BJ (cell line): ENCODE data around the gene USP38. TPM values are rescaled to one million over a fixed set of nuclear protein-coding genes. Genes with fewer than 3 reads are reported as not detected.
A peak's percentile ranks its signal among the peaks of the same experiment; 100 is the strongest.

Experiments used
- CTCF ChIA-PET: fragments of 350-600 bp; formaldehyde crosslinking; extraction: SDS; loops from one replicate; lab custom pipeline; 2021; ENCODE audit warnings: antibody characterized with exemption, inconsistent platforms; lab: Yijun Ruan, JAX
- POLR2A ChIA-PET: fragments of 300-600 bp; sonication (Branson Sonifier 250); formaldehyde crosslinking; extraction: SDS; loops from one replicate; lab custom pipeline; 2021; ENCODE audit warnings: antibody characterized with exemption; lab: Charles Lee
- DNase-seq: peaks from one replicate; pipeline ENCODE4 v3.0.0-alpha.2; 2011; ENCODE audit warnings: low read depth
- H3K27me3 ChIP-seq: 2 replicates; pipeline ENCODE4 v1.6.0; 2011; ENCODE audit warnings: low read length; ENCODE audit not compliant: control insufficient read depth, insufficient read depth
- H3K36me3 ChIP-seq: 2 replicates; pipeline ENCODE4 v1.5.1; 2011; ENCODE audit warnings: low read length; ENCODE audit not compliant: control insufficient read depth, insufficient read depth
- H3K4me3 ChIP-seq: 2 replicates; pipeline ENCODE4 v1.5.1; 2011; ENCODE audit warnings: low read depth, mild to moderate bottlenecking, control low read depth, low read length
- polyA plus RNA-seq: library from polyadenylated mRNA; depleted of rRNA; stranded (reverse); fragments of >200 nt; gene quantifications from 2 replicates; pipeline ENCODE4 v1.2.3, GENCODE V29; 2011
- TF ChIP-seq, protein P1 (sequence below): IDR thresholded peaks from 2 replicates; pipeline ENCODE4 v1.5.1; 2011; ENCODE audit warnings: low read depth, mild to moderate bottlenecking, control low read depth, inconsistent platforms, low read length, moderate library complexity; ENCODE audit not compliant: insufficient read depth

USP38 gene
- polyA plus RNA-seq, 1 experiment, result 10.8 TPM

DNA sequence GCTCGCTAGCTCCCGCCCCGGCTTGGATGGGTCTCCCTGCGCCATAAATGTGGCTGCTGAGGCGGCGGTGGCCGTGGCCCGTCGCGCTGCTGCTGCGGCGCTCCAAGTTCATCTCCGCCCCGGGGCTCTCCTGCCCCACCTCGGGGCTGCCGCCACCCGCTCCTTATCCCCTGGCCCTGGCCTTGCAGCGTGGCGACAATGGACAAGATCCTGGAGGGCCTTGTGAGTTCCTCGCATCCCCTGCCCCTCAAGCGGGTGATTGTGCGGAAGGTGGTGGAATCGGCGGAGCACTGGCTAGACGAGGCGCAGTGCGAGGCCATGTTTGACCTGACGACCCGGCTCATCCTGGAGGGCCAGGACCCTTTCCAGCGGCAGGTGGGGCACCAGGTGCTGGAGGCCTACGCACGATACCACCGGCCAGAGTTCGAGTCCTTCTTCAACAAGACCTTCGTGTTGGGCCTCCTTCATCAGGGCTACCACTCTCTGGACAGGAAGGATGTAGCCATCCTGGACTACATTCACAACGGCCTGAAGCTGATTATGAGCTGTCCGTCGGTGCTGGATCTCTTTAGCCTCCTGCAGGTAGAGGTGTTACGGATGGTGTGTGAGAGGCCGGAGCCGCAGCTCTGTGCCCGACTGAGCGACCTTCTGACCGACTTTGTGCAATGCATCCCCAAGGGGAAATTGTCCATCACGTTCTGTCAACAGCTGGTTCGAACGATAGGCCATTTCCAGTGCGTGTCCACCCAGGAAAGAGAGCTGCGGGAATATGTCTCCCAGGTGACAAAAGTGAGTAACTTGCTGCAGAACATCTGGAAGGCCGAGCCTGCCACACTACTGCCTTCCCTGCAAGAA, 763 bp downstream of the USP38 start:
- TF ChIP-seq, protein P1, sequence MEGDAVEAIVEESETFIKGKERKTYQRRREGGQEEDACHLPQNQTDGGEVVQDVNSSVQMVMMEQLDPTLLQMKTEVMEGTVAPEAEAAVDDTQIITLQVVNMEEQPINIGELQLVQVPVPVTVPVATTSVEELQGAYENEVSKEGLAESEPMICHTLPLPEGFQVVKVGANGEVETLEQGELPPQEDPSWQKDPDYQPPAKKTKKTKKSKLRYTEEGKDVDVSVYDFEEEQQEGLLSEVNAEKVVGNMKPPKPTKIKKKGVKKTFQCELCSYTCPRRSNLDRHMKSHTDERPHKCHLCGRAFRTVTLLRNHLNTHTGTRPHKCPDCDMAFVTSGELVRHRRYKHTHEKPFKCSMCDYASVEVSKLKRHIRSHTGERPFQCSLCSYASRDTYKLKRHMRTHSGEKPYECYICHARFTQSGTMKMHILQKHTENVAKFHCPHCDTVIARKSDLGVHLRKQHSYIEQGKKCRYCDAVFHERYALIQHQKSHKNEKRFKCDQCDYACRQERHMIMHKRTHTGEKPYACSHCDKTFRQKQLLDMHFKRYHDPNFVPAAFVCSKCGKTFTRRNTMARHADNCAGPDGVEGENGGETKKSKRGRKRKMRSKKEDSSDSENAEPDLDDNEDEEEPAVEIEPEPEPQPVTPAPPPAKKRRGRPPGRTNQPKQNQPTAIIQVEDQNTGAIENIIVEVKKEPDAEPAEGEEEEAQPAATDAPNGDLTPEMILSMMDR, result no peak
- Histone ChIP-seq H3K27me3 (no peaks in the 10 kb centered on the region), H3K36me3 (no peaks in the 10 kb centered on the region), H3K4me3 (peak overlapping the region; percentile 96)
- no peak for DNase-seq
- CTCF ChIA-PET, result no interaction called here
- POLR2A ChIA-PET, result interaction anchor here (0.6 kb wide), 1 partner anchor 340 kb away, joined by 4 read pairs; no protein-coding TSS in a partner anchor

DNA sequence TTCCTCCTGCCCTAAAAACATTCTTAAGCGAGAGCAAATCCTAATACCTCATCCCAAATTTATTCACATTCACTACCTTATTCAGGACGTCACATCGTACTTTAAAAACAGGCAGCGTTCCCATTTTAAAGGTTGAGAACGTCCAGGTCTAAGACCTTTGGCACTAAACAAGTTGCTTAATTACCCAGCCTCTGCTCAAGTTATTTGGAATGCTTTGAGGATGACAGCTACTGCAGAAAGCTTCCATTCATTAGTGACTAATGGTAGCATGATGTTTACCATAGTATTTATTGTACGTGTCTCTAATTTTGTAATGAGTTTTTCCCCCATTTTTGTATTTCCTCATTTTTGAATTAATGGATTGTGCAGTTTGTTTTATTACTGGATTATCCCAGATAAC, 1.5 kb downstream of the USP38 start:
- H3K36me3 ChIP-seq, result no peaks in the 10 kb centered on the region
- CTCF ChIA-PET, result no interaction called here
- no peaks in the 10 kb centered on the region for H3K27me3 ChIP-seq
- no peak for DNase-seq
- TF ChIP-seq, protein P1, result no peak
- POLR2A ChIA-PET, result no interaction called here
- H3K4me3 ChIP-seq, result peak overlapping the region; percentile 96

DNA sequence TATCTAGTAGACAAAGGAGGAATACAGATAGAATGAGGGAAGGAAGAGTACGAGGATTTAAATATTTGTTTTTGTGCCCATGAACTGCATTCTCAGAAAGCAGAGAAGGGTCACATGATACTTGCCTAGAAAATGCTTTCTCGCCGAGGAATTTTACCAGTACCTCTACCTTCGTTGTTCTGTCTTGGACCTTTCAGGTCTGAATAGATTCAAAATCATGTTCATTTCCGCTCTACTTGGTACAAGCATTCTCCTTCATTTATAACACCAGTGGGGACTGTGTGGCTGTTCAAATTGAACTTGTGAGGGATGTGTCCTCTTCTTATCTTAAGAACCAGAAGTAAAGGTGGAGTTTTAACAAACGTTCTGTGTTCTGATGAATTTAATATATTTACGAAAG, 1.9 kb downstream of the USP38 start:
- Histone ChIP-seq H3K27me3 (no peaks in the 10 kb centered on the region), H3K36me3 (no peaks in the 10 kb centered on the region), H3K4me3 (peak overlapping the region; percentile 96)
- ChIA-PET CTCF (no interaction called here), POLR2A (no interaction called here)
- no peak for DNase-seq
- TF ChIP-seq, protein P1, result no peak

DNA sequence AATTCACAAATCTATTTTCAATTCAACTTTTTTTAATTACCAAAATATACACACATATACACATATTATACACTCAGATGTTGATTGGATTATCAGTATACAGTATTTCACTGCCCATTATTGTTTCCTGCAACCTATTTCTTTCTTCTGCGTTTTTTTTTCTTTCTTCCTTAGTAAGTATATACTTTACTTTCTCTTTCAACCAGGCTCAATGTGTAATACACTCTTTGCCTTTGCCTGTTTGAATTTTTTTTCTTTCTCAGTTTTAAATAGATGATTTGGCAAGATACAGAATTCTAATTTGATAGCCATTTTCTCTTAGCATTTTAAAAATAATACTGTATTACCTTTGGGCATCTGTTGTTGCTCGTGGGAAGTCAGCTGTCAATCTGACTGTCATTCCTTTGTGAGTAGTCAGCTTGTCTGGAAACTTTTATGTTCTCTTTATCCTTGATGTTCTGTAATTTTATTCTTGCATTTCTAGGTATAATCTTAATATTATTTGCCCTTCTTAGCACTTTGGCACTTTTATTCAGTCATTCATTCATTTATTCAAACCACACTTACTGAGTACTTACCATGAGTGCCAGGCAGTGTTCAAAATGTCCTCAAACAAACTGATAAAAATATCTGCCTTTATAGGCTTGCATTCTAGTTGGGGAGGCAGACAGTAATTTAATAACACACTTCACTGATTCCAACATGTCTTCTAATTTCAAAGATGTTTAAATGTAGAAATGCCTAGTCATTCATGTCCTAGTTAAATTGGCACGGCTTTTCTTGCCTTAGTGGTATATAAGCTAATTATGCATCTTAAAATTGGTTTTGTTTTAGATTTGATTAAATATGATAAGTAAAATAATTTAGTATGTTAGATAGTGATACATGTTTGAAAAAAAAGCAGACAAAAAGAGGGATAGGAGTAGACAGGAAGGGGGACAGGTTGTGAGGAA, 3.7 kb downstream of the USP38 start:
- Histone ChIP-seq H3K27me3 (no peaks in the 10 kb centered on the region), H3K36me3 (no peaks in the 10 kb centered on the region), H3K4me3 (peak overlapping the region; percentile 31)
- POLR2A ChIA-PET, result no interaction called here
- TF ChIP-seq, protein P1, result no peak
- no peak for DNase-seq
- CTCF ChIA-PET, result no interaction called here

DNA sequence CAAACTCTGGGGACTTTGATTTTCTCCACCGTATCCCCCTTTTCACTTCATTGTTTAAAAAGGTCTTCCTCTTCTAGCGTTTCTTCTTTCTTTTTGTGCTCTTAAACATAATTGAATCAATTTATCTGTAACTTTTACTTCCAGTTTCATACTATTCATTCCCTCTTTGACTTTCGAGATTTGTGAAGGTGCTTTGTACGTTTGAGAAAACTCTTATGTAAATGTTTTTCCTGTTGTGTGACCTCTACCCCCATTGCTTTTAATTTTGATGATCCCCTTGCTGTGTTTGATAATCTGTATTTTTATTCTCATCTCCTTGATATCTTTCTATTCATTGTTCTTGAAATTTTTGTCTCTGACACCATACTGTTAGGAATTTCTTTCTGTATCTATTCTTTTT, 4.8 kb downstream of the USP38 start:
- no peak overlapping the region for H3K4me3 ChIP-seq
- no peaks in the 10 kb centered on the region for H3K27me3 ChIP-seq
- TF ChIP-seq, protein P1, result no peak
- no peak for DNase-seq
- H3K36me3 ChIP-seq, result peaks cover 1% of the 10 kb centered on the region; the same call in 1 of the 2 replicates
- ChIA-PET POLR2A (no interaction called here), CTCF (no interaction called here)
